Measurements from ENCODE around the gene MAP4K1.

Gene MAP4K1

DNA sequence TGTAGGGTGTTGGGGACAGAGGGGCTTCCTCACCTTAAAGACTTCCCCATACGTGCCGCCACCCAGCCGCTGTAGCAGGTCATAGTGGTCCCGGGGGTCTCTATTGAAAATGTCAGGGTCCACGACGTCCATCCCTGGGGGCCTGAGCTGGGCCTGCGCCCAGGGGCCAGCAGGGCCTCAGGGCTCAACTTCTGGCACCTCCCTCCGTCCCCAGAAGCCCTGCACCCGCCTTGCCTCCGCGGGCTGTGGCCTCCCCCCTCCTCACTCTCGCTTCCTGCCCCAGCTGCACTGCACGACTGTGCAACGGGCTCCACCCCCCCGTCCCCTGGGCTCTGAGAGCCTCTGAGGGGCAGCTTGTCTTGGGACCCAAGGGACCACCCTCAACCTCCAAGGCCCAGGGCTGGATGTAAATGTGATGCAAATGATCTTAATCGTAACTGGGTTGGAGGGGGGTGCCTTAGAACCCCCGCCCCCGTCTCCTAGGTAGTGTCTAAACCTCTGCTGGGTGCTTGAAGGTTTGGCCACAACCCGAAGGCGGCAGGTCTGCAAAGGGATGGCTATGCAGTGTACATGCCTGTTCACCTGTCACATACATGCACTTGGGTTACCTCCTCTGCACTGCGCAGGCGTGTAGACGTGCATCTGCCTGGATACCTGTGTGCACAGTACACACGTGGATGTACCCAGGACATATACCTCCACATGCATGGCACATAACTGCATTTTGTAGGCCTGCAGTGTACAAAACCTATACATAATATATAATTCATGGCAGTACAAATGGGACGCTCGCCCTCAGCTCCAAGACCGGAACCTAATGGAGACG lies at the start of gene MAP4K1:
MAP4K1 (minus strand) TSS at position 190 of the 826 bp plus-strand sequence; CDS start at position 132, 58 bp downstream.
- no peak for DNase-seq (ENCODE audit: low spot score)

DNA sequence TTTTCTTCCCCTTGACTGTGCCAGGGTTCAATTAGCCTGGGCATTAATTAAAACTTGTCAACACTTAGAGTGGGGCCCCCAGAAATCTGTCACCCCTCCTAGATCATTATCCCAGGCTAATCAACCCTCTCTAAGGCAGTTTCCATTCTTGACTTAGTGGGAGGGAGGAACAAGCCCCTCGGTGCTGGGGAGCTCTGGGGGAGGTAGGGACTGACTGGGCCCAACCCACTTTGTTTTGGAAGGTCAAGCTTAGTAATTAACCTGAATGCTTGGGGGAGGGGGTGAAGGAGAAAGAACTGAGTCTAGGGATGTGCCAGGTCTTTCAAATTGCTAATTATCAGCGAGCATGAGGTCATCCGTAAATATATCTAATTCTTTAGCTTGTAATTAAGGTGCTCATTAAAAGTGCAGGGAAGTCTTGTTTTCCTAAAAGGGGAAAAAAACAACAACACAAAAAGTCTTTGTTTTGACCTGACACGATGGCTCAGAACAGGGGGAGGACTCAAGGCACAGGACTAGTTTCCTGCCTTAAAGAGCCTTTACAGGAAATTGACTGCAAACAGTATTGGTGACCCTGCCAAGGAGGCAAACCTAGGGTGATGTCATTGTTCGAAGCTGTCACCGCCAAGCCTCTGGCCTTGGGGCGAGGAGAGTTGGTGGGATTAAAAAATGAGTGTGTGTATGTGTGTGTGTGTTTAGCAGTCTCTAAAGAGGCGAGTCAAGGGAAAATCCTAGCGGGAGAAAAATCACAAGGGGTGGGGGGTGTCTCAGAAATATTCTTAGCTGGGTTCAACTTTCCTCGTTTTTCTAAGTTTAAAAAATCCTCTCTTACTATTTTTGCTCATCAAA lies 49.1 kb upstream of the MAP4K1 start:
- DNase-seq (ENCODE audit: low spot score), result no peak

DNA sequence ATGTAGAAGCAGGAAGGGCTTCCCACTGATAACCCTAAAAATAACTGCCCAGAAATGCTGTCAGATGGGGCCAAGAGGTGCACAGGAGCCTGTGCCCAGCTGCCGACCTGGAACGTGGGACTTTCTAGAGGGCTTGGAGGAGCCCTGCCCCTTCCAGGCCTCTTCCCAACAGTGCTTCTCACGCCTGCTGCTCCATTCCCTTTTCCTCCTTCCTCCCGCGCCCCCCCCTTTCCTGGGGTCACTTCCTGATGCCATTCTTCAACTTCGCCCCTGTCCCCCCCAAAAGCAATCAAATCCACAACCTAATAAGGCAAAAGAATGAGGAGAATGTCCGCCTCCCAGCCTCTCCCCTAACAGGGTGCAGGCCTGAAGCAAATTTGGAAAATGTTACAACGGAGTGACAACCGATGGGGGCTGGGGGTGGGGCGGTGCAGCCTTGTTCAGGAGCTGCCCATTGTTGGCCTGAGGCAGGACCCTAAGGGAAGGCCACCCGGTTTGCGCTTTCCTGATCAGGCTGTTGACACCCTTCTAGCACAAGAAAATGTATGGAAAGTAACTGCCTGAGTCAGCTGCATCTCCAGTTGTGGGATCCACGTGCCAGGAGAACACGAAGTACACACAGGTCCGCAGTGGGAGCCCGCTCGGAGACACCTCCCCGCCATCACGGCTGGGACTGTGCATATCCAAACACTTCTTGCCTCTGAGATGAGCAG lies 48.4 kb upstream of the MAP4K1 start:
- peak; percentile 90 for DNase-seq (ENCODE audit: low spot score)

DNA sequence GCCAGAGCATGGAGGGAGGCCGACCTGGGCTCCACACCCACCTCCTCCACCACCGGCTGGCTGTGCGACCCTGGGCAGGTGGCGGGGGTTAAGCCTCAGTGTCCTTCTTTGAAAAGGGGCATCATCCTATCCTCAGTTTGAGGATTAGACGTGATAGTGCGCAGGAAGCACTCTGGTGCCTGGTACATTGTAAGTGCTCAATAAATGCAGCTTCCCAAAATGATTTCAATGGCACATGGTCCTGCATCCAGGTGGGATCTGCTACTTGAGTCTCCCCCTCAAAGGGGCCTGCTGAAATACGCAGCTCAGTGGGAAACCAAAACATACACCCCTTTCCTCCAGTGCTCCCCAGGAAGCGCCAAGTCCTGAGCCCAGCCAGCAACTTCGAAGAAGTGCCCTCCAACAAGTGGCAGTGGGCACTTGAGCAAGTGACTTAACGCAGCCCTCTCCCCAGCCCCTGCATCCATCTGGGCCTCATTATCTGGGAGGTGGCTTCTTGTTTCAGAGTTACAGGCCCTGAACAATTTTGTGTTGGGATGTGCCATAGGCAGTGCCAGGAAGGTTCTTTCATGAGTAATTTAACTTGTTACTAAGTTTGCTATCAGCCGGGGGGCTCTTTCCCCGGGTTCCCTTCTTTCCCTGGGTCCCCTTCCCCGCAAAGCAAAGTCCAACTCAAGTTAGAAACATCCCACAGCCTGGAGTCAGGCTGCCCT lies 47.6 kb upstream of the MAP4K1 start:
- DNase-seq (ENCODE audit: low spot score), result no peak

DNA sequence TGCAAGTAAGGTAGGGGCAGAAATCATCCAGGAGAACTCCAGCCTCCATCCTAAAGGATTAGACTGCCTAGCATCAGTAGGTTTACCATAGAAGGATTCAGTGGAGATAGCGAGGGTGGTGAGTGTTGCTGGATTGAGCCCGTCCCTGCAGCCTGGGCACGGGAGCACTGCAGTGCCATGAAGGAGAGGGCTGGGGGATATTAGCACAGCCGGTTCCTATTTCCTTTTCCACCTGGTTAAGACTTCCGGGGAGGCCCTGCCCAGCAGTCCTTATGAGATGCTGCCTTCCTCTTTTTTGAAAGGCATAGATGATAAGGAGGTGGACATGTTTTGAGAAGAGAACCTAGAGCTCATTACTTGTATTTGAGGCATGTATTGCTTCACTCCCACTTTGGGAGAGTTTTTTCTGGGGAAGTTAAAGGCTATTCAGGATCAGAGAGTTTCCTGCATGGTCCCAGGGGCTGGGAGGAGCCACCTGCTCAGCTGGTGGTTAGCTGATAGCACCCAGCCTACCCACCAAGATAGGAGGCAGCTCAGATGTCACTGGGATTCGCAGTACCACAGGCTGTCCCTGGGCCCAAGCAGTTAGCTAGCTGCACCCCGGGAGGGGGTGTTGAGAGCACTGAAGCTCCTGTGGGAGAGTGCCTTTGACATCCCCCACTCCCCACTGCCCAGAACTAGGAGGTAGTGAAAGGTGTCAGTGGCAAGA lies 46.9 kb upstream of the MAP4K1 start:
- DNase-seq (ENCODE audit: low spot score), result peak; percentile 80

DNA sequence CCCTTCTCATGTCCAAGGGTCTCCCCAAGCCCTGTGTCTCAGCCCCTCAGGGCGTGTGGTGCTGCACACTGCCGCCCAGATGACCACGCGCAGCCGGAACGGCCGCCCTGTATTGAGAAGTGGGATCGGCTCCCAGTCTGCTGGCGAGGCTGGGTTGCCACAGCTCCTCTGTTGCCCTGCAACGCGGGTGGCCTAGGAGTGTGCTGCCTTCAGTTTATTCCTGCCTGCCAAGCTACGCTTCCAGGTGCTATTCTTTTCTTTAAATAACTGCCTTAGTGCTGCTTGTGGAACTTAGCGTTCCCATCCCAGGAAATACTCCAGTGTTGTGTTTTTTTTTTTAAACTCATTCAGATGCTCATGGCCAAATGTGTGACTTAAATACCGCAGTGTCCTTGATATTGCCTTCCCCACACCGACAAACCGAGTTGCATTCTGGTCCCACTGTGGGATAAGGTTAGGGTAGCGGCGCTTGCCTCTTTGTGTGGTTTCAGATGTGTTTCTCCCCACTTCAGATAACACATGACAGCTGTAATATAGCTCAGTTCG lies 46.3 kb upstream of the MAP4K1 start:
- no peak for DNase-seq (ENCODE audit: low spot score)

DNA sequence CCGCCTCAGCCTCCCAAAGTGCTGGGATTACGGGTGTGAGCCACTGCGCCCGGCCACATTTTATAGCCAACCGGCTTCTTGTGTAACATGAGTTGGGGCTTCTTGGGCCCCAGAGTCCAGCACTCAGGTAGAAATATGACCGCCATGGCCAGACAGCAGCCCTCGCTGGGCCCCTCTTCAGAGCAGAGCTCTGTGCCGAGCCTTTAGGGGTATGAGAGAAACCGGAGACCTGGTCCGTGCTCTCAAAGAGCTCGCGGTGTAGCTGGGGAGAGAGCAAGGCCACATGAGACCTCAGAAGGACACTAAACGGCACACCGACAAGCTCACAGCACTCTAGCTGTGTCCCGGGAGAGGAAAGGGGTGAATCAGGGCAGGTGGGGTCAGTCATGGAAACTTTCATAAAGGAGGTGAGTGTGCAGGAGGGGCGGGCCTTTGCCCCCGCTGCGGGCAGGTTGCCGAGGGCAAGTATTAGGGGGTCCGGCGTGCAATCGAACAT lies 45.5 kb upstream of the MAP4K1 start:
- peak; percentile 61 for DNase-seq (ENCODE audit: low spot score)

DNA sequence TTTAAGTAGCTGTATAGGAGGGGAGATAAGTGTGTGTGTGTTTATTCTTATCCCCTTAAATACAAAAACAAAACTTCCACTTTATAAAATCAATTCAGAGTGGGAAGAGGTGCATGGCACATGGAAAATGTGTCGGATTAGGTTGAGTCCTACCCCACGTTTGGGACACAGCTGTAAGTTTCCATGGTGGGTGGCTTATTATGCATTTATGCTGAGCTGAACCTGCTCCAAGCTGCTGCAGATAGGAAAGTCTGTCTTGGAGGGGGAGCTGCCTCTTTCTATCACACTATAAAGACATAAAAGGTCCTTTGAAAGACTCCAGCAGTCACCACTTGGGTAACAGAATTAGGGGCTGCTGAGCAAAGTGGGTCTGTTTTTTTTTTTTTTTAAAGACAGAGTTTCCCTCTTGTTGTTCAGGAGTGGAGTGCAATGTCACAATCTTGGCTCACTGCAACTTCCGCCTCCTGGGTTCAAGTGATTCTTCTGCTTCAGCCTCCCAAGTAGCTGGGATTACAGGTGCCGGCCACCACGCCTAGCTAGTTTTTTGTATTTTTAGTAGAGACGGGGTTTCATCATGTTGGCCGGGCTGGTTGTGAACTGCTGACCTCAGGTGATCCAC lies 44.9 kb upstream of the MAP4K1 start:
- peak; percentile 25 for DNase-seq (ENCODE audit: low spot score)

DNA sequence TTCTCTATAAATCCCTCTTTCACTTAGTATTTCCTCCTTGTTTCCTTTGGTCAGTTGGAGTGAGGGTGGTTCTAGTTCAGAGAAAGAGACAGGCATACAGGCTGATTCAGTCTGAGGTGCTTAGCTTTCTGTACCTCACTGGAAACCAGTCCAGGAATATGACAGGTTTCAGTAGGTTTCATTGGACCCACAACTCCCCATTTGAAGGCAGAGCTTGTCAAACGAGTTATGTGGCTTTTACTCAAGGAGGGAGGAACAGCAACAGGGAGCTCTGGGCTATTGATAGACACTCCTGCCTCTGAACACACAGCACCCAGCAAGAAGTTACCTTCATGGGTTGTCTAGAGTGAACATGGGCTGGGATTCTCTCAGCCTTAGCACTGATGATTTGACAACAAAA lies 44.2 kb upstream of the MAP4K1 start:
- DNase-seq (ENCODE audit: low spot score), result peak; percentile 35

DNA sequence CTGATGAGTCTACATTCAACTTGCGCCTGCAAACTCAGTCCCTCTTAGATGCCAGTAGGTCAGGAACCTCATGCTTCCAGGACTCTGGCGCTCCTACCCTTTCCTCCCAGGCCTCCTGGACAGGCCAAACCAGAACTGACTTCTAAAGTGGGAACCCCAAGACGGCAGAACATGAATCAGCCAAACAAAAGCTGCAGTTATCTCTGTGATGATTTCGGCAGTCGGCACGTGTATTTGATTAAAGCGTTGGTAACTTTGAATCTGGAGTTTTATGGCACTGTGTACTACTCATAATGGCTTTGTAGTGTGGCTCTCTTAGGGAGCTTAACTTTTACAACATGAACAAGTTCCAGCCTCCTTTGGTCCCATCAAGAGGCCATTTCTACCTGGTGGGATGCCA lies 43.4 kb upstream of the MAP4K1 start:
- DNase-seq (ENCODE audit: low spot score), result peak; percentile 87

DNA sequence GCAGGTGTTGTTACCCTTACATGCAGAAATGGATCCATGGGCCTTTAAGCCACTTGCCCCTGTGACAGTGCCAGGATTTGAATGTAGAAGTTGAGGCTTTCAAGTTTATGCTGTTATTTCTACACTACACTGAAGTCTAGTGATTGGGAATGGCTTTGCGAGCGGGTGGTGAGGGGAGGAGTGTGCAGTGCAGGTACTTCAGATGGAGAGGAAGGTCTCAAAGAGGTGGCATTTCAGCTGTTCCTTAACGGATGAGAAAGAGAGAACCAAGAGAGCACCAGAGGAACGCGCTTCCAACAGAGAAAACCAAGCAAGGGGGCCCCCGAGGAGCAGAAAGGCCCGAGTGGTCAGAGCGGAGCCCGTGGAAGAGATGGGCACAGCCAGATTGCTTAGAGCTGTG lies 43.0 kb upstream of the MAP4K1 start:
- DNase-seq (ENCODE audit: low spot score), result no peak

DNA sequence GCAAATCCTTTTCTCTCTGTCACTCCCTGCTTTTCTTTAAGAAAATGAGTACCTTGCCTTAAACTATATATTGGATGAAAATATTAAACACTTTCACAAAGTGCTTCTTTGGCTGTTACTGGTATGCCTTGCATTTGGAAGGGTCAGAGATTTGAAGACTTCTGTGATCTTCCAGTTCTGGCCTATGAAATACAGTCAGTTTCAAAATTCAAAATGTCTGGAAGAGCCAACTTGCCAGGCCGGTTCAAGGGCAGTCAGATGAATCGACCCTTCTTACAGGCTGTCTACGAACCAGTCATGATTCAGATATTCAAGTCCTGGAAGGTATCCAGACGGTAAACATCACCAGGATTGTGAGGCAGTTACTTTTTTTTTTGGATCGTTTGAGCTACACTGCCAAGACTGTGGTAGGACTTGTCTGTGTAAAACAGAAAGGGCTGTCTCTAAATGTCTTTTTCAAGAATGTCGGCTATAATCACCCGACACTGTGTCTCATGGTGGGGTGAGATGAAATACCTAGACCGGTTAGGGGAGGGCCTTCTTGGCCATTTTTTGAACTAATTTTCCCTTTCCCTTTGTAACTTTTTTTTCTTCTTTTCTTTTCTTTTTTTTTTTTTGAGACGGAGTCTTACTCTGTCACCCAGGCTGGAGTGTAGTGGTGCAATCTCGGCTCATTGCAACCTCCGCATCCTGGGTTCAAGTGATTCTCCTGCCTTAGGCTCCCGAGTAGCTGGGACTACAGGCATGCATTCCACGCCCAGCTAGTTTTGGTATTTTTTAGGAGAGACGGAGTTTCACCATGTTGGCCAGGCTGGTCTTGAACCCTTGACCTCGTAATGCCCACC lies 40.9 kb upstream of the MAP4K1 start:
- DNase-seq (ENCODE audit: low spot score), result peak; percentile 91

DNA sequence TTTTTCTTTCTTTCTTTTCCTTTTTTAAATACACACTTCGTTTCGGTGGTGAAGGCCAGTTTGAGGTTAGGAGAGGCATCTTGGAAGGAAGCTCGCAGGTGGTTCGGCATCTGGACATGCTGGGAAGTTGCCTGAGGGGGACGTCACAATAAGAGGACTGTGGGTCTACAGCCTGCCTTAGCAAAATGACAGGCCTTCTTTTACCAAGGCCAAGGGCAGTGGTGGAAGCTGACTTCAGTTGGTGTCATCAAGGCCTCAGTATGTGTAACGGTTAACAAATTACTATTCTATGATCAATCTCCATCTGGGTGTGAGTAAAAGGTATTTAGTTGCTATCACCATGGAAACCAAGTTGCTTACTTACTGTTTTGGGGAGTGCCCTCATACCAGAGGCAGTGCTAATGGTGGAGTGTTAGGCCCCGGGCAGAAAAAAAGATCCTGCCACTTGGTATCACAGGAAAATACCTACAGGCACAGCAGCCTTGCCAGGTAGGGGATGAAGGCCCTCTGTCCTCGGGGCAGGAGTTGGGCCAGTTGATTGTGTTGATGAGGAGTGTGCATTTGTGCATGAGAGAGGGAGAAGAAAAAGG lies 40.0 kb upstream of the MAP4K1 start:
- DNase-seq (ENCODE audit: low spot score), result peak; percentile 95

DNA sequence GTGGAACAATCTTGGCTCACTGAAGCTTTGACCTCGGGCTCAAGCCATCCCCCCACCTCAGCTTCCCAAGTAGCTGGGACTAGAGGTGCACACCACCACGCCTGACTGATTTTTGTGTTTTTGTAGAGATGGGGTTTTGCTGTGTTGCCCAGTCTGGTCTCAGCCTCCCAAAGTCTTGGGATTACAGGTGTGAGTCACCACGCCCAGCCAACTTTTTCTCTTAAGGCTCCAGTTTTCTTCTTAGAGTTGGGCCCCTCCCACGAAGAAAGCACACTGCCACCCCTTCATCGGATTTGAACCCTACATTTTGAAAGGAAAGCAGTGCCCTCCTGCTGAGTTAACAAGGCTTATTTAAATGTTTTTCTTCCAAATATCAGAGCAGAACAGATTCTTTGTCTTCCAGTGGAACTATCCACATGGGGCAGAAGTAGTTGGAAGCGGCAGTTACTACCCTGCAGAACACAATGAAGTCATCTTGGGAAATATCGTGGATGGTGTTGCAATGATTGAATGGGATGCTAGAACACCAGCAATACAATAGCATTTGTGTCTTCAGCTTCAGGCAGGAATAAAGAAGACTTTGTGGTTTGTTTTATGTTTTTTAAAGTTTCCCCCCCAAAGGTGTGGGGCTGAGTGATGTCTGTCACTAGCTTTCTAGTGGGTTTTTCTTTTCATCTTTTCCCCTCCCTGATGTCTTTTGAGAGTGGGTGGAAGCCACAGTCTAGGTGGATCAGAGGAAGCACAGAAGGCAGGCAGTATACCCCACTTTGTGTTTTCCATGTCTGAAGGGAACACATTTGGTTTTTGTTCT lies 38.6 kb upstream of the MAP4K1 start:
- DNase-seq (ENCODE audit: low spot score), result peak; percentile 98

DNA sequence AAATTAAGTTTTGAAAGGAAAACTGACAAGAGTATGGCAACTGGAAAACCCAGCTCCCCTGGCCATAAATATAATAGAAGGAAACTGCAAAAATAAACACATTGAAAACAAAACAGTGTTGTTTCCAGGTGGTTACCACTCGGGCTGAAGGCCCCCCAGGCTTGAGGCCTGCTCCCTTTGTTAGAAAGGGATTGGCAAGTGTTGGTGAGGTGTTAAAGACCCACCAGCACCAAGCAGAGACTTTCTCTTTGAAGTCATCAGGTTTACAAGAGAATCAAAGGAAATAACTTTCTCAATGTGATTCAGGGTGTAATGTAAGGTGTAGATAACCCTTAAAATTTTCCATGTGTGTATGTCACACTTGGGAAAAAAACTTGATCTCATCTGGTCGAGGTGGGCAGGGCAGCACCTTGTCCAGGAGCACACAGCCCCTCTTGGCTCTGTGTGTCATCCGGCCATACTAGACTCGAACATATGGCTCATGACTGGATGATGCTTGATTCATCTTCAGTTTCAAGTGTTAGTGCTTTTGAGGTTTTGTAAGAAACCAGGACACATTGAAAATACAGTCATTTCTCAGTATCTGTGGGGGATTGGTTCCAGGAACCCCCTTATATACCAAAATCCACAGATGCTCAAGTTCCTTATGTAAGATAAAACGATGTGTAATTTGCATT lies 37.5 kb upstream of the MAP4K1 start:
- peak; percentile 80 for DNase-seq (ENCODE audit: low spot score)

DNA sequence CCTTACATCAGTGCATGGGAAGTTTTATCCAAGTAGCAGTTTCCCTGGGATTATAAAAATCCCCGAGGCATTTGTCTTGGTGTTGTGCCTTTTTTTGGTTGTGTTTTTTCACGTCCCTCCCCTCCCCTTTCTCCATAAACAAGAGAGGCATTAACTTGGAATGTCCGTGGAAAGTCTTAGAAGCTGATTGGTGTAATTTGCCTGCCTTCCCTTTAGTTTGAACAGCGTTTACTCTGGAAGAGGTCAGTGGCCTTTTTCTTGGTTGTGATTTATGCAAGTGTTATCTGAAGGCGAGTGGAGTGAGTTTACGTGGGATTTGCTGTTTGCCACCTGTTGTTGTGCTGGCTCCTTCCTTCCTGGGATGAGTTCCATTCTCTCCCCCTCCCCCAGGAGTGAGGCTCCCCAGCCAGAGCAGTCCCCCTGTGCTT lies 36.9 kb upstream of the MAP4K1 start:
- DNase-seq (ENCODE audit: low spot score), result no peak

DNA sequence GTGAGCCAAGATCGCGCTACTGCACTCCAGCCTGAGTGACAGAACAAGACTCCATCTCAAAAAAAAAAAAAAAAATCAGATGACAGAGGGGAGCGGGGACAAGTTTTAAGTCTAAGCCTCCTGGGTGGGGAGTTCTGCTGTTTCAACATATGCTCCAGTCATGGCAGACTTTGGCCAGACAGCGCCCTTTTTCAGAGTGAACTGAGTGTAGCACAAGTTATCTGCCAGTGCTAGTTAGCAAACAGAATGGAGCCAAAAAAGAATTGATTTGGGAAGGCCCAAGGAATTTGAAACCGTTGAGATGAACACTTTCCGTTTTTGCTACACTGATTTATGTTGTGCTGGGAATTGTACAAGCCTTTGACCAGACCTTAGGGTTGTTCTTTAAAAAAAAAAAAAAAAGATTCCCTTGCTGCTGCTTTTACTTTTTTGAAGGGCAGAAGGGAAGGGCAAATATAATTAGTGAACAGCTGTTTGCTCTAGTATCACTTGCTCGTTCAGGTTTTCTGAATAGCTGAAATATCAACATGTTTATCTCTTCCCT lies 35.3 kb upstream of the MAP4K1 start:
- DNase-seq (ENCODE audit: low spot score), result peak; percentile 72
